Anterior cingulate cortex (tissue), 58 donors: Measurements from ENCODE around the gene AFAP1L2.
"Not testable (repeated sequence)": the region's sequence is repeated elsewhere in the genome, so short reads cannot be mapped to it uniquely, and the experiment has no call there.

Experiments used
- DNase-seq, 58 donors: peaks; one replicate each; lab custom pipeline; 2025; lab: John Stamatoyannopoulos, UW

The AFAP1L2 gene

DNA sequence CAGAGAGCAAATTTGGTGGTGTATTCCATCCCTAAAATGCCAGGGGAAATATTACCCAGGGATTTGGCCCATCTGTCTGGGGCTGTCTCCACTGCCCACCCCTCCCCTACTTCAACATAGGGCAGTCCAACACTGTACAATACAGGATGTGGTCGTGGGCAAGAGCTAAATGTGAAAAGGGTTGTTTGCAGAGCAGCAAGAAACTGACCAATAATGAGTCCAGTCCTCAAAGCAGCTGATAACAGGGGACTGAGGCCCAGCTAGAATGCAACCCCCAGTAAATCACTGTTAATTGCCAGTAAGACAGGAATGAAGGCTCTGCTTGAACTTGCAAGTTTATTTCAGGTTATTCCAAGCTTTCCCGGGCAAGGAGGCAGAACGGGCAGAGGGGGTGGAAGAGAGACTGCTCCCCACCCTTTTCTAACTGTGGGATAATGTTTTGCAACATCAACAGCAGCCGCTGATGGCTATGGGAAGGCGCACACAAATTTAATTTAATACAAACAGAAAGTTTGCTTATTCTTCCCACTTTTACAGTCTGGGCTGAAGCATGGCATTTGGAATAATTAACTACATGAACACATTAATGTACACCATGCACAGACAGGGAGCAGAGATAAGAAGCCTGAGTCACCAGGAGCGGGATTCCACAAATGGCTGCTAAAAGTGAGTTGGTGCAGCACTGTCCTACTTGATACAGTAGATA is 36.8 kb downstream of the AFAP1L2 start:
- no peak for DNase-seq

DNA sequence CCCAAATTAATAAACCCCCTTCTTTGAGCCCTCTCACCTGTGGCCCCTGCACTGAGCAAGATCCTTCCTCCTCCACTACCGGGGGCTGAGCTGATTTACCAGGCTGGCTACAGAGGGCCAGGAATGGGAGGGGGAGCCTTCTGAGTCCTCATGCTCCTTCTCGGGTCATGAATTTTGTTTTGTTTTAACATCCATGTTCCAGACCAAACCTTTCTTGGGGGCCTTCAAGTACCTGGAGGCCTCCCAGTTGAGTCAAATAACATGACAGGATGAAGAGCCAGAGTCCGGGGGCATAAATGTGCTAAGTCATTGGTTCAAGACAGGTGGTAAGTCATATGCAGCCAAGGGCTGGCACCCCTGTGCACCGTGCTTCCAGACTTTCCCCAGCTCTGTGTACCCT is 39.6 kb downstream of the AFAP1L2 start:
- DNase-seq = no peak

DNA sequence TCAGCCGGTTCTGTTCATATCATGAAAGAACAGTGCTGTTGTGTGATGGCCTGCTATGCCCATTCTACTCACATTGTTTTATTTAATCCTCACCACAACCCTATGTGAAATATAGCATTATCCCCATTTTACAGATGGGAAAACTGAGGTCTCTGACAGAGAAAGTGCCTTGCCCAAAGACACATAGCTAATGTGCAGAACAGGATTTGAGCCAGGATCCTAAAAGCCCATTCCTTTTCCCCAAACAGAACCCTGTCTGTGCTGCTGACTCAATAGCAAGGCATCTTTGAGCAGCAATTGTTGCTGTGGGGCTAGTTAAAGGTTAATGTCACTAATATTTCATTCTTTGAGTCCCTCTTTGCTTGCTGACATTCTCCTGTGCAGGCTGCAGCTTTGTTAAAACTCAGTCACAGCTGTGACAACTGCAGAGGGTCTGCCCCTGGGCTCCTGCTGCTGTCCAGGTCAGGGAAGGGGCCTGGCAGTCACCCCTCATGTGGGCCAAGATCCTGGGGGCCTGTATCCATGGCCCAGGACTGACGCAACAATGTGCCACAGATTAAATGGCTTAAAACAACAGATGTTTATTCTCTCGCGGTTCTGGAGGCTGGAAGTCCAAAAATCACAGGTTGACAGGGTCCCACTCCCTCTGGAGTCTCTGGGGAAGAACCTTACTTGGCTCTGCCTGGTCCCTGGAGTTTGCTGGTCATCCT is 40.4 kb downstream of the AFAP1L2 start:
- no peak for DNase-seq

DNA sequence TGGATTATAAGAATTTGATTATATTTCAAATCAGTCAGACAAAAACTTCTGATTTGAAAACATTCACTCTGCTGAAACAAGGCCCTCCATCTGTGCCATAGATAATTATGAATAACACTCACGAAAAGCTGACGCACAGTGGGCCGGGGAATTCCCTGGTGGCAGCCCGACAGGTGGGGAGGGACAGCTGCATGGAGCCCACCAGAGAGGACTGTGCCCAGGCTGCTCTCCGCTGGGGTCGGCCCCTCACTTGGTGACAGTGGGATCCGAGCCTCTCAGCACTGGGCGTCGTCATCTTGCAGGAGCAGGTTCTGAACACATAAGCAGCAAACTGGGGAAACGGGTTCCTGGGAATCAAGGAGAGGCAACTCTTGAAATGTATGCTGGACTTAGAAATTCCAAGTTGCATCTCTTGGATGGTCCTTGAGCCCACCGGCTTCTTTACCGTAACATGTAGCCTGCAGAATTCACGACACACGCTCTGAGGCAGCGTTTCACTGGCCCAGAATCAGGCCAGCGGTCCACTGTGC is 41.4 kb downstream of the AFAP1L2 start:
- no peak for DNase-seq

DNA sequence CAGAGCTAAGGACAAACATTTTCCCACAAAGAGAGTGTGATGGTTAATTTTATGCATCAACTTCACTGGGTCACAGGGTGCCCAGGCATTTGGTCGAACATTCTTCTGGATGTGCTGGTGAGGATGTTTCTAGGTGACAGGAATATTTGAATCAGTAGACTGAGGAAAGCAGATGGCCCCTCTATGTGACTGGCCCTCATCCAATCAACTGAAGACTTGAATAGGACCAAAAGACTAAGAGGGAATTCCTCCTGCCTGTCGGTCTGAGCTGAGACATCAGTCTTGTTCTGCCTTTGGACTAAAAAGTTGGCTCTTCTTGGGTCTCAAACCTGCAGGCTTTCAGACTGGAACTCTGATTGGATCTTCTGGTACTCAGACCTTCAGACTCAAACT is 44.4 kb downstream of the AFAP1L2 start:
- no peak for DNase-seq

DNA sequence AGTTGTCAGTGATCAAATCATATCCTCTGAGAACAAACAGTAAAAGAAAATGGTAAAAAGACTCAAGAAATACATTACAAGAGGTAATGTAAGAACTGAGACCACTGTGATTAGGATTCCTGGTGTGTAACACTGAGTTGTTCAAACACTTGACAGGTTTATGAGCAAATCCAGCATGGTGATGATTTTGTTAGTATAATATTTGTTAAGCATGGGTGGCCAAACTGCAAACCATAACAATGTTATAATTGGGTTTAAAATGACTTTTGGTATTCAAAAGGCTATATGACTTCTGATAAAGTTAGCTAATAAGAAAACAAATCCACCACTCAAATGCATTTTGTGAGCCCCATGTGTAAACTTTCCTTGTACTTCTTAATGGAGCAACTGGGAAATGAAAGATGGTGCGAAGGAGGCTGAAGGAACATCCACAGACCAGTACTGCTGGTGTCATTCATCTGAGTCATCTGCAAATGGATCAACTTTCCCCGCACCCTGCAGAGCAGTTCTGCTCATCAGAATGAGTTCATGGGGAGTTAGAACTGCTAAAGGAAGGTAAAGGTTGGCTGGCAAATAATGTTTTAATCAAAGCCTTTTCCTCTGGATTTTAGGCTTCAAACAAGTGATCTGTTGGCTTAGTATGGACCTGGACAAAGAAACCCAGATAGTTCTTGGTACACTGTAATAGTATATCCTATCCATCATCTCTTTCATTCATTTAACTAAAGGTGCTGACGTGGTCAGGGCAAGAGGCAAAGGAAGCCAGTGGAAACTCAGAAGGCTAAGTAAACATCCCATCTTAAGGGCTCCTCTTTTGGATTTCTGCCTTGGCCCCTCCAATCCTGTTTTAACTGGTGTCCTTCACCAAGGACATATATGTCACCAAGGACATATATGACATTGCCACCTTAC is 45.0 kb downstream of the AFAP1L2 start:
- DNase-seq = no peak

DNA sequence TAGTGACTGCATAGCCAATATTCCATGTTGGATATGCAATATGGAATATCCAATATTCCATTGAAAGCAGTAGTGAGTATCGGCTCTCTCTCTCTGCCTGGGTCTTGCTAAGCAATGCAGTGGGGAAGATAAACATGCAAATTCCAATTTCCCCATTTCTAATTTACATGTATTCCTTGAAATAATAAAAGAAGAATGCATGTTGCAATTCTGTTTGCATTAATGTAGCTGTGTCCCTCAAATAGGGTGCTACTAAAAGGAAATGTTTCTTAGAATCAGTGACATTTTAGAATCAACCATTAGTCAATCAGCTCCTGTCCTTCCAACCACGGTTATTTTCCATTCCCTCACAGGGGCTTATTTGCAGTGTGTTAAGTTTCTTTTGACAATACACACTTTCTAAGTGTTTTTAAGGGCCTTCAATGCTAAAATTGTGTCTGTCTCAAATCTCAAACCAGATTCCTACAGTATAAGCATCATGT is 46.7 kb downstream of the AFAP1L2 start:
- DNase-seq = no peak

DNA sequence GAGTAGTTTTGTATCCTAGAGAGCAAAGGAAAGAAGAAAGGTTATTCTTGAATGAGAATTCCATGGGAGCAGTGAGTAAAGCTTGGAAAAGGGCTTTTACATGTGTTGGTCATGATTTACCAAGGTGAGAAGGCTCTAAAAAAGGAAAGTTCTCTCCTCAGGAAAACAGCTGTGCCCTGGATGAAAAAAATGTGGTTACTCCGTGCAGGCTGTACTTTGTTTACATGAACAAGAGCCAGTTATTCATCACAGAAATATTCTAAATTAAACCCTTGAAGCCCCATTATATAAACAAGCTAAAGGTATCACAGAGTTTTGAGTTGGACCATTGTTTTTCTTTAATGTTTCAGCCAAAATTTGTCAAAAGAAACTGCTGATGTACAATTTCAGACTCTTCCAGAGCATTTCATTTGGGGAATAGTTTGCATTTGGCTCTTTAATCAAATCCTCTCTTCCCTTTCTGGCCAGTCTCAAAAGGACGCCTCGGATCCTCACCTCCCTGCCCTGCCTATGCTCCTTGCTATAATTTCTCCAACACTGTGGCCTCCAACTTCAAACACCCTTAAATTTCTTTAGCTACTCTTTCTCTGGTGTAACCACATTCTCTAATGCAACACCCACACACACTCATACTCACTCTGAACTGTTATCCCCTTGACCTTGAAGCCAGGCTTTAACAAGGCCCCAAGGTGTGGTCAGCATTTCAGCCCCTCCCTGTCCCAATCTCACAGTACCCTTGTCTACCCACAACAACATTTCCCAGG is 47.4 kb downstream of the AFAP1L2 start:
- no peak for DNase-seq

DNA sequence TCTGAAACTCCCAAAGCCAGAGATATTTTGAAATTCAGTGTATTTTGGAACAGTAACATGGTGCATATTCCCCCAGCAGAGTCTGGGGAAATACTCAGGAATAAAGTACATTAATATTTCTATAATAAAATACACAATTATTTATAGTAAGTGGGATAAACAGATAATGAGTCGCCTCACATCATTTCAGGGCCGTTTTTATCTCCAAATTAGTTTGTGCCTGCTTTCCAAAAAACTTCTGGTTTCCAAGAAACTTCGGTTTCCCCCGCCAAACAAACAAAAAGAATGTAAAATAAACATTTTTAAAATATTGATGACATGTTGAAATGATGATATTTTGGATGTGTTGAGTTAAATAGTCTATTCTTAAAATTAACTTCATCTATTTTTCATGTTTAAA is 48.2 kb downstream of the AFAP1L2 start:
- DNase-seq = no peak

DNA sequence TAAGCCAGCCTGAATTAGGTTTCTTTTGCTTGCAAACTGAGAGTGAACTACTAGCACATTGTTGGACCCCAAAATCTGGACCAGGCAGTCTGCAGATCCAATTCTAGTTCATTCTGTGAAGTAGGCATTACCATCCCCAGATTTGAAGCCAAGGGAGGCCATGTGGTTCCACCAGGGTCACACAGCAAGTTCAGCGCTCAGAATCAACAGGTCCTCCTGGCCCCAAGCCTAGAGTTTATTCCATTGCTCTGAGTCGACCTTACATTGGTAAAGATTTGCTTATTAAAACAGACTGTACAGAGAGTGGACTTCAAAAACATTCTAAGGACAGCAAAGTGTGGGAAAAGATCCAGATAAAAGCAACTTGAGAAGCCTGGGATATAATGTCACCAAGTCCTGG is 50.9 kb downstream of the AFAP1L2 start:
- no peak for DNase-seq

DNA sequence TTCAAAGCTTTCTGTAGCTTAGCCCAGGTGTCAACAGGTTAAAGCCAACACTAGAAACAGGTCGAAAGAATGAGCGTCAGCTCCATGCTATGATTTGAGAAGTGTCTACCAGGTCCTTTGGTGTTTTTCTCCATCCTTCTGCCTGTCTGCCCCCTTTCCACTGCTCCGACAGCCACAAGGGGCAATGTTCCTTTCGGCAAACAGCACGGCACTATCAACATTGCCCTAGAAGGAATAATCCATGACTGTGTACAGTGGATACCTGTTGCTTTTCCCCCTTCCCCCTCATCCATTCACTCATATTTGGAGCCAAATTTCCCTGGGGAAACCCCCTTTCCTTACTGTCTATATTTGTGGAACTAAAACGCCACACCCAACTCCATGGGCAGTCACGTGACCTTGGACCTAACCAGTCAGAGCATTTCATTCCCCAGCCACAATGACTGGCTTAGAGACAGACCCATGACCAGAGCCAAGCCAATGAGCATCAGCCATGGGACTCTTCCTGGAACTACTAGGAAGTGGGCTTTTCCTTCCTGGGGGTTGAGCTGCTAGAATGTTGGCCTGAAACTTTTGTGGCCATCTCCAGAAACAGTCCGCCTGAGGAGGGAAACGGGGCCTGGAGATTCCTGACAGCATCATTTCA is 51.5 kb downstream of the AFAP1L2 start:
- no peak for DNase-seq

DNA sequence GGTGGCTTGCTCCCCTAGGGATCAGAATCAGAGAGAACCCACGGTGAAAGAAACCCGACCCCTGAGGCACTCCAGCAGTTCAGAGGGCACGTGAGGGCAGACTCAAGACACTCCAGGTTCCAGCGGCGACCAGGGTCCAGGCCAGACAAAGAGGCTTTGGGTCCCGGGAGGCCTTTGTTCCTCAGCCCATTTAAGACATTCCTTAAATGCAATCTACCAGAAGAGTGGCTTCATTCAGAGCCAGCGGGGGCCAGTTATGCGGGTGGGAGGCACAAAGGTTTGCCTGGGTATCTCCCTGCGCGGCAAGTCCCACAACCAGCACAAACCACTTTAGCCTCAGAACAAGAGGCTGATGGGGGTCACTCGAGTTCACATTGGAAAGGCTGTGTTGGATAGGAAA is 53.6 kb downstream of the AFAP1L2 start:
- DNase-seq = no peak

DNA sequence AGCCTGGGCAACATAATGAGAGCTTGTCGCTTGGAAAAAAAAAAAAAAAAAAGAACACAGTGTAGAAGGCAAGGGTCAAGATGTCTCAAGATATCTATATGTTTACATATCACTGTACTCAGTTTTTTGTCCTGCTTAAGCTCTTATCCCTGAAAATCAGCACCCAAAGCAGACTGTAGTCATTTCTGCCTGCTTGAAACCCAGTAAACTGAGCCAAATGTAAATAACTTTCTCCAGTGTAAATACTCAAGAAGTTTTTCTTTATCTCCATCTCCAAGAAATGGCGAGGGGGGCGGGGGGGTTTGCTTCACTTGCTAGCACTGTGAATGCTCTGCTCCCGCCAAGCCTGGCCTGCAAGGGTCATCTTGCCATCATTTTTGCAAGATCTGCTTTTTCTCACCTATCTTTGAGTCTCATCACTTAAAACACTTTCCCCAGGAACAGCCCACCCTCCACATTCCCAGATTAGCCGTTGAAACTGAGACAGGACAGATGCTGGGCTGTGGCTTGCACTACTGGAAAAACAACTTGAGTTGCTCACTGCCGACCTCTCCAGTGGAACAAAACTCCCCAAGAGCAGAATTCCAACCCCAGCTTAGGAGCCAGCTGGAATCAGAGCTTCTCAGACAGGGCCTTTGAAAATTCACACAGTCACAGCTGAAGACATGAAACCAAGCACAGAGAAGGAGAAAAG is 54.6 kb downstream of the AFAP1L2 start:
- no peak for DNase-seq

DNA sequence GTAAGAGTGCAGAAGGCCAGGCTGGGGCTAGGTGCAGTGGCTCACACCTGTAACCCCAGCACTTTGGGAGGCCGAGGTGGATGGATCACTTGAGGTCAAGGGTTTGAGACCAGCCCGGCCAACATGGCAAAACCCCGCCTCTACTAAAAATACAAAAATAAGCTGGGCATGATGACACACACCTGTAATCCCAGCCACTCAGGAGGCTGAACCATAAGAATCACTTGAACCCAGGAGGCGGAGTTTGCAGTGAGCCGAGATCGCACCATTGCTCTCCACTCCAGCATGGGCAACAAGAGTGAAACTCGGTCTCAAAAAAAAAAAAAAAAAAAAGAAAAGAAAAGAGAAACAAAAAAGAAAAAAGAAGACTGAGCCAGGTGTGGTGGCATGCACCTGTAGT is 55.2 kb downstream of the AFAP1L2 start:
- not testable (repeated sequence) for DNase-seq

DNA sequence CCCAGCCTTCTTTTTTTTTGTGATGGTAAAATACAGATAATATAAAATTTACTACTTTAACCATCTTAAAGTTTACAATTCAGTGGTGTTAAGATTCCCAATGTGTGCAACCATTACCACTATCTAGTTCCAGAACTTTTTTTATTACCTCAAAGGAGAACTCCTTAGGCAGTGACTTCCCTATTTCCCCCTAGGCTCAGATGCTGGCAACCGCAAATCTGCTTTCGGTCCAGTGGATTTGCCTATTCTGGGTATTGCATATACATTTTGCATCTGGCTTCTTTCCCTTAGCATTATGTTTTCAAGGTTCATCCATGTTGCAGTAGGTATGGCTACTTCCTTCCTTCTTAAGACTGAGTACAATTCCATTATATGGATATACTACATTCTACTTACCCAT is 56.5 kb downstream of the AFAP1L2 start:
- no peak for DNase-seq

DNA sequence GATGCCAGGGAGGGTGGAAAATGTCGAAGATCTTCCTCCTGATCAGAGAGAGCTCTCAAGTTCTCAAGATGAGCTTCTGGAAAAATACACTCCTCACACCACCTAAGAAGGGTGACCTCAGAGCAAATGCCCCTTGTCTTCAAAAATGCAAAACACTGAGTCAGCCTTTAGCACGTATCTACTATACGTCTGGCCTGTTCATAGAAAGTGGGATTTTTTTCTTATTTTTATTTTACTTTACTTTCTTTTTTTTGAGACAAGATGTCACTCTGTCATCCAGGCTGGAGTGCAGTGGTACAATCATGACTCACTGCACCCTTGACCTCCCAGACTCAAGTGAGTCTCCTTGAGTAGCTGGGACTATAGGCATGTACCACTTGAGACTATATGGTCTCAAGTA is 57.1 kb downstream of the AFAP1L2 start:
- DNase-seq = no peak

DNA sequence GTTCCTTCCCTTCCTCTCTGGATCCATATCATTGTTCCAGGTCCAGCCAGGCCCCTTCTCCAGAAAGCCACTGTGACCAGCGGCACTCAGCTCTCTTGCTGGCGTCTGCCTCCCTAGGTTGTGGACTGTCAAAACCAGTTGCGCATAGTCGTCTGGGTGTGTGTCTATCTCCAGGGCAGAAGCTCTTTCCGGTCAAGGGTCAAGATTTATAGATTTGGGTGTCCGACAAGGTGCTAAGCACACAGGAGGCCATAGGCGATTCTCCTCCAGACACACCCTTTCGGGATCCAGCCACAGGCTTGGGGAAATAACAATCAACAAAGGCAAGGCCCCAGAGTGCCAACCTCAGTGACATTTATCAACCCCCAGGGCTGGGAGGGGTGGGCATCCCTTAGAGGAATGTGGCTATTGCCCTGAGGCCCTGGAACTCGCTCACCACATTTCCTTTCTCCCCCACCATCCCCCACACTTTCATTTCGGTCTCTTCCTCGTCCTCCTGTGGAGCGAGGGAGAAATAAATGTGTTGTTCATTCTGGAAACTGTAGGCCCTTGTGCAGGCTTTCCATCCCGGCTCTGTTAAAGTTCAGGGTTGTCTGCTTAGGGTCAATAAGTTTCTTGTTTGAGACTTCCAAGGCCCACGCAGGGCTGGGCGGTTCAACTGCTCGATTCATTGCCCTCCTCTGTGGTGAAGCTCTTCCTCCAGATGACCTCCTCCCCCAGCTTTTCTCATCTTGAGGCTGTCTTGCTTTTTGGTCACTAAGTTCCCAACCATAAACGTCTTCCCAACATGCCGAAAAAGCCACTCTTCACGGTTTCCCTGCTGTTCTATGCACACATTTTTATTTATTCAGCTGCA is 57.9 kb downstream of the AFAP1L2 start:
- peak in 2 of 58 donors; percentile 4 to 15 for DNase-seq

DNA sequence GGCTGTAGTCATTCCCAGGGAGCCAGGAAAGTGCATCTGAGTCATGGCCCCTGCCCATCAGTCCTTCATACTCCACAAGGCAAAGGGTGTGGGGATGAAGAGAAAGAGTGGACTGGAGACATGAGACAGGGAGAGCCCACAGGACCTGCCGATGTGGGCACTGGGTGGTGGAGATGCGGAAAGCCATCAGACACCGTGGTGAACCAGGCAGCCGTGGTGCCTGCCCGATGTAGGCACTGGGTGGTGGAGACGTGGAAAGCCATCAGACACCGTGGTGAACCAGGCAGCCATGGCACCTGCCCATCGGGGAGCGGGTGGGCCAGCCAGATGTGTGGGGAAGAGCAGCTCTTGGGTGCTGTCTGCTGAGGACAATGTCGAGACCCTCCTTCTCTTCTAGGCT is 58.6 kb downstream of the AFAP1L2 start:
- no peak for DNase-seq
